Measurements from ENCODE around the gene NRXN3. TPM values are rescaled to one million over a fixed set of nuclear protein-coding genes. Genes with fewer than 3 reads are reported as not detected.

Gene NRXN3
- total RNA-seq, 4 donors from 2014 or later: 4.1 to 11.9 (median 5.8) TPM

DNA sequence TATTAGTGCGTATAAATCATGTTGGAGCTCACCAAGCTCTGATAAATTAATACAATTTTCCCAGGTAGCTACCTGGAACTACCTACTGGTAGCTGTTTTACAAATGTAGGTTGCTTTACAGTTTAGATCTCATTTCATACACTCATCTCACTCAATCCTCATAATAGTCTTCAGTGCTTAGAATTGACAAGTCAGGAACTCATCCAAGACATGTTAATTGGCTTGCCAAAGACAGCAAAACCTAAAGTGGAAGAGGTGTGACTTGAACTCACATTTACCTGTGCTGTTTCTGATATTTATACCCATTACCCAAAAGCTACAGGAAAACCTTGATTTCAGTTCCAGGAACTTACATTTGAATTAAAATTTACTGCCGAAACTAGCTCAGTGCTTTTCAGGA lies 1744.4 kb downstream of the NRXN3 start:
- intact Hi-C loops (cut with DNase I; ENCODE audit: low total_unique reads): no loop called here
- no peak for DNase-seq
- Histone ChIP-seq H3K36me3 (no peaks in the 10 kb centered on the region), H3K4me3 (no peak overlapping the region), H3K27ac (no peak overlapping the region), H3K27me3 (no peaks in the 10 kb centered on the region), H3K4me1 (no peaks in the 10 kb centered on the region), H3K9me3 (no peaks in the 10 kb centered on the region)
- WGBS, 2 donors (ENCODE audit: low coverage in 1 of 2): 92% methylated on average over 2 of the region's 2 CpGs
- in situ Hi-C loops (cut with MboI; ENCODE audit: low pct_ligation_motif_present in 1 of 4, low pct_unique_long_range_greater_than_20kb in 1 of 4, low sequenced_read_pairs in 3 of 4): no loop called here
- TF ChIP-seq POLR2AphosphoS5 (IDR thresholded peaks at IDR 0.05) (no peak), EP300 (IDR thresholded peaks at IDR 0.05; ENCODE audit: low read depth) (no peak), POLR2A (IDR thresholded peaks at IDR 0.05) (no peak)
- TF ChIP-seq, protein P1, sequence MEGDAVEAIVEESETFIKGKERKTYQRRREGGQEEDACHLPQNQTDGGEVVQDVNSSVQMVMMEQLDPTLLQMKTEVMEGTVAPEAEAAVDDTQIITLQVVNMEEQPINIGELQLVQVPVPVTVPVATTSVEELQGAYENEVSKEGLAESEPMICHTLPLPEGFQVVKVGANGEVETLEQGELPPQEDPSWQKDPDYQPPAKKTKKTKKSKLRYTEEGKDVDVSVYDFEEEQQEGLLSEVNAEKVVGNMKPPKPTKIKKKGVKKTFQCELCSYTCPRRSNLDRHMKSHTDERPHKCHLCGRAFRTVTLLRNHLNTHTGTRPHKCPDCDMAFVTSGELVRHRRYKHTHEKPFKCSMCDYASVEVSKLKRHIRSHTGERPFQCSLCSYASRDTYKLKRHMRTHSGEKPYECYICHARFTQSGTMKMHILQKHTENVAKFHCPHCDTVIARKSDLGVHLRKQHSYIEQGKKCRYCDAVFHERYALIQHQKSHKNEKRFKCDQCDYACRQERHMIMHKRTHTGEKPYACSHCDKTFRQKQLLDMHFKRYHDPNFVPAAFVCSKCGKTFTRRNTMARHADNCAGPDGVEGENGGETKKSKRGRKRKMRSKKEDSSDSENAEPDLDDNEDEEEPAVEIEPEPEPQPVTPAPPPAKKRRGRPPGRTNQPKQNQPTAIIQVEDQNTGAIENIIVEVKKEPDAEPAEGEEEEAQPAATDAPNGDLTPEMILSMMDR (IDR thresholded peaks at IDR 0.05): no peak

DNA sequence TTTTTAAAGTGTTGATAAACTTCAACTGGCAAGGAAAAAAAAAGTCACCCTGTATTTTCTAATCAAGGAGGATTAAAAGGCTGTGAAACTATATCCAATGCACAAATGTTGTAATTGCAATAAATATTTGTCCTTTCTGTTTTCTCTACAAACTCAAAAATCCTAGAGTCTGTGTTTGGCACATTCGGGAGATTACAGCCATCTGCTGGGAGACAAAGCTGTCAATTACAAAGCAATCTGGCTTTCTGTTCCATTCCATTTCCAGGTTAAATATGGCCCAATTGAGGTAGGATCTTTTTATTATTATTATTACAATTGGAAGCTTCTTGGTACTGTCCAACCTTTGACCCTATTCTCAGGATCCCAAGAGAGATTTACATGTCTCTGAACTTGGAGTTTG lies 1745.2 kb downstream of the NRXN3 start:
- DNase-seq: no peak
- Histone ChIP-seq H3K36me3 (no peaks in the 10 kb centered on the region), H3K4me3 (no peak overlapping the region), H3K27ac (no peak overlapping the region), H3K9me3 (no peaks in the 10 kb centered on the region), H3K27me3 (no peaks in the 10 kb centered on the region), H3K4me1 (no peaks in the 10 kb centered on the region)
- WGBS, 2 donors (ENCODE audit: low coverage in 1 of 2): 67 to 79% methylated on average over 1 of the region's 1 CpG
- intact Hi-C loops (cut with DNase I; ENCODE audit: low total_unique reads): no loop called here
- TF ChIP-seq POLR2AphosphoS5 (IDR thresholded peaks at IDR 0.05) (no peak), POLR2A (IDR thresholded peaks at IDR 0.05) (no peak), EP300 (IDR thresholded peaks at IDR 0.05; ENCODE audit: low read depth) (no peak)
- TF ChIP-seq, protein P1 (IDR thresholded peaks at IDR 0.05): no peak
- in situ Hi-C loops (cut with MboI; ENCODE audit: low pct_ligation_motif_present in 1 of 4, low pct_unique_long_range_greater_than_20kb in 1 of 4, low sequenced_read_pairs in 3 of 4): no loop called here

DNA sequence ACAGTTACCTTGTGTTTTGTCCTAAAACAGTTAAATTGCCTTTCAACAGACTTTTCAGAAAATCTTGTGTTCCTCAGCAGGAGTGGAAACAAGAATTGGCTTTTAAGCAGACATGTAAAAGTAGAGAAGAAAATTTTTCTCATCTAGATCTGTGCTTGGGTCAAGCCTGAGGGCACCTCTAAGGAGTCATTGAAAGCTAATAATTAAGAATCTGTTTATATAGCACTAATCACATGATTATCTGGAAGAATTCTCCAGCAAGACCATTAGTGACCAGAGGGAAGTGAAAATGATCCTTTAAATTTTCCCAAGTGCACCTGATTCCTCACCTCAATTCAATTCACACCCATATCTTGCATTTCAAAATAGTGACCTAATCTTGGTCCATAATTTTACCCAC lies 1746.1 kb downstream of the NRXN3 start:
- Histone ChIP-seq H3K27ac (no peak overlapping the region), H3K4me3 (no peak overlapping the region), H3K4me1 (no peaks in the 10 kb centered on the region), H3K36me3 (no peaks in the 10 kb centered on the region), H3K9me3 (no peaks in the 10 kb centered on the region), H3K27me3 (no peaks in the 10 kb centered on the region)
- in situ Hi-C loops (cut with MboI; ENCODE audit: low pct_ligation_motif_present in 1 of 4, low pct_unique_long_range_greater_than_20kb in 1 of 4, low sequenced_read_pairs in 3 of 4) (no loop called here), intact Hi-C loops (cut with DNase I; ENCODE audit: low total_unique reads) (no loop called here)
- TF ChIP-seq EP300 (IDR thresholded peaks at IDR 0.05; ENCODE audit: low read depth) (no peak), POLR2AphosphoS5 (IDR thresholded peaks at IDR 0.05) (no peak), POLR2A (IDR thresholded peaks at IDR 0.05) (no peak)
- TF ChIP-seq, protein P1 (IDR thresholded peaks at IDR 0.05): no peak
- no peak for DNase-seq

DNA sequence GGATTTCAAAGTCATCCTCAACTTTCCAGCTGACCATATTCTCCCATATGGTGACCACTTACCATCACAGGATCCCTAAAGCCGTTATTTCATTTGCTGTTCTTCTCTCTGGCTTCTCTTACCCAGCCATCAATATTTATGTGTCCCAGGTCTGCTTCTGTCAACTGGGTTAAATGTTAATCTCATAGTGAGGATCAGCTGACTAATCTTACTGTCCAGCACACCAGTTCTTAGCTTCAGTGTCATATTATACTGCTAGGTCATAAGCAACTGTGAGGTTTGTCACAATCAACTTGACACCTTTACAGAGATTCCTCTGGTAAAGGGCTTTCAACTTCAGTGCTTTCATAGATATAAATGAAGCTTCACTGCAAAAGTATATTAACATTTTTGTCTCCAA lies 1746.7 kb downstream of the NRXN3 start:
- no peak for DNase-seq
- H3K27ac ChIP-seq: no peak overlapping the region
- no peak overlapping the region for H3K4me3 ChIP-seq
- 62 to 63% methylated on average over 1 of the region's 1 CpG for WGBS, 2 donors (ENCODE audit: low coverage in 1 of 2)
- H3K4me1 ChIP-seq: no peaks in the 10 kb centered on the region
- no peak for TF ChIP-seq EP300 (IDR thresholded peaks at IDR 0.05; ENCODE audit: low read depth)
- no peak for TF ChIP-seq POLR2AphosphoS5 (IDR thresholded peaks at IDR 0.05)
- no peak for TF ChIP-seq POLR2A (IDR thresholded peaks at IDR 0.05)
- TF ChIP-seq, protein P1 (IDR thresholded peaks at IDR 0.05): no peak
- in situ Hi-C loops (cut with MboI; ENCODE audit: low pct_ligation_motif_present in 1 of 4, low pct_unique_long_range_greater_than_20kb in 1 of 4, low sequenced_read_pairs in 3 of 4) (no loop called here), intact Hi-C loops (cut with DNase I; ENCODE audit: low total_unique reads) (no loop called here)
- H3K36me3 ChIP-seq: no peaks in the 10 kb centered on the region
- H3K9me3 ChIP-seq: no peaks in the 10 kb centered on the region
- no peaks in the 10 kb centered on the region for H3K27me3 ChIP-seq

Small RNA genes within 50 kb of the gene (small RNA-seq; reads per million reads assigned to genes)
- gene RNA5SP388: 0 to 0.70 (median 0.14) reads per million in 4 donors
